Measurements from ENCODE around the gene FADS3. TPM values are rescaled to one million over a fixed set of nuclear protein-coding genes. Genes with fewer than 3 reads are reported as not detected.

The FADS3 gene
- total and polyA plus RNA-seq, 2 of the 13 experiments (the other 11 are each of a cell fraction or from before 2014, with no cell fraction given) = 13.4 to 23.2 TPM

GRCh38 chr11:61830237-61831105 lies 60.9 kb downstream of the FADS3 start:
- Histone ChIP-seq H2AFZ (ENCODE audit: low read length) (no peak overlapping the region), H3K36me3 (replicated peaks in 1 of 2; ENCODE audit: control insufficient read depth in 1 of 2, insufficient read depth in 2 of 2, low read length in 2 of 2) (no peaks in the 10 kb centered on the region), H3K4me3 (replicated peaks in 1 of 3; ENCODE audit: insufficient read depth in 1 of 3, low read depth in 2 of 3, low read length in 3 of 3) (peak overlapping the region in 2 of 3 experiments; percentile 62 to 91; a peak in 2 of 6 replicates), H3K4me1 (ENCODE audit: insufficient read depth, low read length) (peaks cover 41% of the 10 kb centered on the region), H3K27ac (ENCODE audit: extremely low read length, insufficient read depth, low read length) (no peak overlapping the region), H3K9me3 (ENCODE audit: low read length) (no peaks in the 10 kb centered on the region), H3K27me3 (ENCODE audit: control insufficient read depth in 1 of 2, insufficient read depth in 2 of 2, low read length in 2 of 2) (no peaks in the 10 kb centered on the region), H3K79me2 (ENCODE audit: insufficient read depth, low read length) (peaks cover 33% of the 10 kb centered on the region), H4K20me1 (ENCODE audit: insufficient read depth, low read length) (no peaks in the 10 kb centered on the region), H3K4me2 (ENCODE audit: low read depth, low read length) (peak overlapping the region; percentile 86), H3K9ac (ENCODE audit: insufficient read depth, low read depth, low read length) (peak overlapping the region; percentile 78; the same call in 1 of the 2 replicates)
- WGBS (ENCODE audit: low lambda C conversion rate) = 82% methylated on average over 8 of the region's 8 CpGs
- ATAC-seq (no peak), DNase-seq (ENCODE audit: low spot score) (no peak), FAIRE-seq (no peak)
- ChIA-PET CTCF (ENCODE audit: low intra/inter-chr PET ratio, low total read pairs) (no interaction called here), POLR2A (interaction anchor here (2.8 kb wide), 1 partner anchor 14 kb away, joined by 49 read pairs; the partner anchor contains the start of gene FADS1)
- no peak for TF ChIP-seq MAZ (IDR thresholded peaks at IDR 0.05; ENCODE audit: borderline replicate concordance, low read depth, low read length)
- no peak for TF ChIP-seq MAZ (CRISPR knock-in tag; IDR thresholded peaks at IDR 0.05; ENCODE audit: low read depth)
- TSS peak; percentile 48 for BruUV-seq (replicated peaks)
- intact Hi-C loops (cut with micrococcal nuclease; ENCODE audit: unreplicated experiment) = no loop called here
- in situ Hi-C loops (cut with HindIII; ENCODE audit: extremely low pct_ligation_motif_present, low pct_unique_long_range_greater_than_20kb) = no loop called here

- H3K27ac ChIP-seq (ENCODE audit: extremely low read length, insufficient read depth, low read length) = no peak overlapping the region
- H4K20me1 ChIP-seq (ENCODE audit: insufficient read depth, low read length) = no peaks in the 10 kb centered on the region
- 100% methylated on average over 2 of the region's 4 CpGs for WGBS (ENCODE audit: low lambda C conversion rate)
- no TSS peak for BruUV-seq (replicated peaks)
- H3K9me3 ChIP-seq (ENCODE audit: low read length) = no peaks in the 10 kb centered on the region
- CTCF ChIA-PET (ENCODE audit: low intra/inter-chr PET ratio, low total read pairs) = interaction anchor here (1.8 kb wide), 1 partner anchor 33 kb away, joined by 7 read pairs; no protein-coding TSS in a partner anchor
- H3K4me3 ChIP-seq (replicated peaks in 1 of 3; ENCODE audit: insufficient read depth in 1 of 3, low read depth in 2 of 3, low read length in 3 of 3) = peak overlapping the region; percentile 62 to 91 (median 82); a peak in 5 of 6 replicates
- FAIRE-seq (no peak), ATAC-seq (no peak), DNase-seq (ENCODE audit: low spot score) (no peak)
- peak overlapping the region; percentile 78 for H3K9ac ChIP-seq (ENCODE audit: insufficient read depth, low read depth, low read length)
- no peaks in the 10 kb centered on the region for H3K36me3 ChIP-seq (replicated peaks in 1 of 2; ENCODE audit: control insufficient read depth in 1 of 2, insufficient read depth in 2 of 2, low read length in 2 of 2)
- no peak overlapping the region for H2AFZ ChIP-seq (ENCODE audit: low read length)
- peaks cover 33% of the 10 kb centered on the region for H3K79me2 ChIP-seq (ENCODE audit: insufficient read depth, low read length)
- H3K4me1 ChIP-seq (ENCODE audit: insufficient read depth, low read length) = peaks cover 41% of the 10 kb centered on the region
- POLR2A ChIA-PET = interaction anchor here (2.8 kb wide), 1 partner anchor 13 kb away, joined by 49 read pairs; the partner anchor contains the start of gene FADS1
- intact Hi-C loops (cut with micrococcal nuclease; ENCODE audit: unreplicated experiment) = no loop called here
- no peaks in the 10 kb centered on the region for H3K27me3 ChIP-seq (ENCODE audit: control insufficient read depth in 1 of 2, insufficient read depth in 2 of 2, low read length in 2 of 2)
- TF ChIP-seq BATF2 (CRISPR knock-in tag; IDR thresholded peaks at IDR 0.05) (no peak), ZNF83 (CRISPR knock-in tag; IDR thresholded peaks at IDR 0.05; ENCODE audit: borderline replicate concordance) (no peak), POLR2A (IDR thresholded peaks at IDR 0.05; ENCODE audit: insufficient read depth in 1 of 2, low read depth in 2 of 2, low read length in 2 of 2) (0 out of 4 replicates have a peak, but pooled peaks of 1 of the 2 experiments have one; percentile 27)
- in situ Hi-C loops (cut with HindIII; ENCODE audit: extremely low pct_ligation_motif_present, low pct_unique_long_range_greater_than_20kb) = no loop called here
- peak overlapping the region; percentile 86 for H3K4me2 ChIP-seq (ENCODE audit: low read depth, low read length)
These were observed 61.5 kb downstream of the FADS3 start for GRCh38 chr11:61829806-61830205.
